Effector CD8-positive, alpha-beta T cell (primary cell): ENCODE measurements around the gene SLC6A19.

Experiments used
- DNase-seq: peaks from one replicate; lab custom pipeline; 2025; lab: John Stamatoyannopoulos, UW

Gene SLC6A19

DNA sequence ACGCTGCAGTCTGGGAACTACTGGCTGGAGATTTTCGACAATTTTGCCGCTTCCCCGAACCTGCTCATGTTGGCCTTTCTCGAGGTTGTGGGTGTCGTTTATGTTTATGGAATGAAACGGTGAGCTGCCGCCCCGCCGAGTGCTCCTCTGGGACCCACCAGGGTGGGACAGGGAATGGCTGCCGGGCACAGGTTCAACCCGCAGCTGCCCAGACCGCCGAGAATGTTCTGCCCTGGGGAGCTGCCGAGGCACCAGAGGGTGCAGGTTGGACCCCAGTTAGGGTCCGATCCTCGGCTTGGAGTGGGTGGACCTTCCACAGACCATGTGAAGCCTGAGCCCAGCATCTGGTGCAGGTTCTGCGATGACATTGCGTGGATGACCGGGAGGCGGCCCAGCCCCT is 42.9 kb downstream of the SLC6A19 start:
- DNase-seq: no peak

DNA sequence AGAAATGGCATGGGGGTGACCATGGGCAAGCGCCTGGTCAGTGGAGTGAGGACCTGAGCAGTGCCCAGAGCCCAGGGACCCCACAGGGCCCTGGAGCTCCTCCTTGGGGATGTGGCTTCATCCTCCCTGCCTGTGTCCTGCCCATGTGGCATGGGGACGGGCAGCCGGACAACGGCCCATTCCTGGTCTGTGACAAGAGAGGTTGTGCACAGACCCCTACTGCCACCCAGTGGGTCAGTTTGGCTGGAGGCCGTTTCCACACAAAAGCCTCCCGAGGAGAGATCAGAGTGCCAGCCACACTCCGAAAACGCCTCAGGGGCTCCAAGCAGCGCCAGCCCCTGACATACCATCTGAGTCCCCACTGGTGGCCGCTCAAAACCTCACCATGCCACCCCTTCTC is 43.6 kb downstream of the SLC6A19 start:
- DNase-seq: no peak

DNA sequence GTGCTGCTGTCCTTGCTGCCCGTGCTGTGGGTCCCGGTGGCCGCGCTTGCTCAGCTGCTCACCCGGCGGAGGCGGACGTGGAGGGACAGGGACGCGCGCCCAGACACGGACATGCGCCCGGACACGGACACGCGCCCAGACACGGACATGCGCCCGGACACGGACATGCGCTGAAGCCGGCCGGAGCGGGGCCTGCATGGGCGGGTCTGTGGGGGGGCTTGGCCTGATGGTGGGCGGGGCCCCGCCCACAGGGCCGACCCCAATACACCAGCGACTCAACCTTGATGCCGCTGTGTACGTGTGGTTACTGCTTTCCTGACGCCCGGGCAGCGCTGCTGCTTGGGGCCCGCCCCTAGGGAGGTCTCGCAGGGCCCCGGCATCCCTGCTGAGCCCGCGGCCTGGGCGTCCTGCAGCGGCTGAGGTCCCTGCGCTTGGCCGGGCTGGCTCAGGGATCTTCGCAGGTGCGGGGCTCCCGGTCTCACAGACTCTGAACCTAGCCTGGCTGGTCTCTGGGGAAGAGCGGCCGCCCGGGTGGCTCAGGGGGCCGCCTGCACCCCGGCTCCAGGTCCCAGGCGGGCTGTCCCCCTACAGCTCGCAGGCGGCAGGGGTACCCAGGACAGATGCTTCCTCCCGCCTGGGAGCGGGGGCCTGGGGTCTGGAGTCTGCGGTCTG is 44.6 kb downstream of the SLC6A19 start:
- DNase-seq: no peak

DNA sequence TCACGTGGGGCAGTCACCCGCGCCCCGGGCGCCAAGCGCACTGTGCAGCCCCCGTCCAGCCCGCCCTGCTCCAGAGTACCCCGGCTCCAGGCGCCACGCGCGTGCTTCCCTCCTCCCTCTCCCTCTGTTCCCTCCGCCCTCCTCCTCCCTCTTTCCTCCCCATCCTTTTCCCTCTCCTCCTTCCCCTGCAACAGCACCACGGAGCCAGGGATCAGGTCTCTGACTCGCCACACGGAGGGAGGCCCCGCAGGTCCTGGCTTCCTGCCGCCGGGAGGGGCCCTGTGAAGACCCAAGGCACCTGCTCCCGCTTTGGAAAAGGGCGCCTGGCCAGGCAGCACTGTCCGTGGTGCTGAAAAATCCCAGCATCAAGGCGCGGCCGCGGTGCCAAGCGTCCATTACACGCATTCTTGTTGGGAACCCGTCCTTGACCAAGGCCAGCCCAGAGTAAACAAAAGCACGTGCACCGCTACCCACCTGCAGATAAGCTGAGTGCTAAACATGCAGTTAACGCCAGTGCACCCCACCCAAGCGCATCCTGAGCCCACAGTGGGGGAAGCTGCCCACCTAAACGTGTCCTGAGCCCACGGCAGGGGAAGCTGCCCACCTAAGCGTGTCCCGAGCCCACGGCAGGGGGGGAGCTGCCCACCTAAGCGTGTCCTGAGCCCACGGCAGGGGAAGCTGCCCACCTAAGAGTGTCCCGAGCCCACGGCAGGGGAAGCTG is 45.5 kb downstream of the SLC6A19 start:
- DNase-seq: no peak

DNA sequence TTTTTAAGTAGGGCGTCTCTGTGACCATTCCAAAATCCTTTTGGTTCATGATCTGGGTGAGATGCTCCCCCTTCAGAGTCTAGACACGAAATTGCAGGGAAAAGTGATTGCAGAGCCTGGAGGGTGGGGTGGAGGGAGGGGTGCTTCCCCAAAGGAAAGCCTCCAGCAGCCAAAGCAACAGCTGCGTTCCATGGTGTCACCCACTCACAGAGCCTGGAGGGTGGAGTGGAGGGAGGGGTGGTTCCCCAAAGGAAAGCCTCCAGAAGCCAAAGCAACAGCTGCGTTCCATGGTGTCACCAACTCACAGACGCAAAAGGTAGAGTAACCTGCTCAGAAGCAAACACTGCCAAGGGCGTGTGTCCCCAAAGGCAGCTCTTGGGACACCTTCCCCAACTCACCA is 46.4 kb downstream of the SLC6A19 start:
- DNase-seq: no peak

DNA sequence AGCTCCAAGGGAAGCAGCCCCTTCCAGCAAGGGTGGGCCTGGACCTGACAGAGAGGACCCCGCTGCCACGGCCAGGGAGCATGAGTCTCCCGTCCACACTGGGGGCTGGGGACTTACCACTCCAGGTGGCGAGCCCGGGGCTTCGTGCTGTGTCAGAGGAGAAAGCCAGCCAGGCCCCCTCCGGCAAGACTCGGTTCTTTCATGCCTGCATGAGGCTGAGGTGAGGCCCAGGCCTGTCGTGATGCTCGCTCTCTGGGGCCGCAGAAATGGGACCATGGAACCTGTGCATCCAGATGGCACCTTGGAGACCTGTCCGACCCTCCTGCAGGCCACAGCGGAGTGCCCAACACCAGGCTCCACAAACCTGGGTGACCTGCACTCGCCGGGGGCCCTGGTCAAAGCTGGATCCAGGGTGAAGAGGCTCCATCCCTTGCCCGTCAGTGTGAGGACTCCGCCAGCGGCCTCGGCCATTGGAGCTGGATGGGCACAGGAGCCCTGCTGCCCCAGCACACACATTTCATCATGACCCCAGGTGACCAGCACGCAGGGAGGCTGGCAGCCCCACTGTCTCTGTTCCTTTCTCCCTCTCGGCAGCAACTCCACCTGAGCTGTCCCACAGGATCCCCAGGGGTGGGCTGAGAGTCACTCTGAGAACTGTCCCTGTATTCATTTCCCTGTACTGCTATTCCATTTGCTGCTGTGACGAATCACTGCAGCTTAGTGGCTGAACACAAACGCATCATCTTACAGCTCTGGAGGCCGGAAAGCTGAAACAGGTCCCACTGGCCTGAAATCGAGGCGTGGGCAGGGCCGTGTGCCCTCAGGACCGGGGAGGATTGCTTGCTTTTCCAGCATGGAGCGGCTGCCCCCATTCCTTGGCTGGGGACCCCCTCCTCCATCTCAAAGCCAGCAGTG is 48.2 kb downstream of the SLC6A19 start:
- DNase-seq: no peak

DNA sequence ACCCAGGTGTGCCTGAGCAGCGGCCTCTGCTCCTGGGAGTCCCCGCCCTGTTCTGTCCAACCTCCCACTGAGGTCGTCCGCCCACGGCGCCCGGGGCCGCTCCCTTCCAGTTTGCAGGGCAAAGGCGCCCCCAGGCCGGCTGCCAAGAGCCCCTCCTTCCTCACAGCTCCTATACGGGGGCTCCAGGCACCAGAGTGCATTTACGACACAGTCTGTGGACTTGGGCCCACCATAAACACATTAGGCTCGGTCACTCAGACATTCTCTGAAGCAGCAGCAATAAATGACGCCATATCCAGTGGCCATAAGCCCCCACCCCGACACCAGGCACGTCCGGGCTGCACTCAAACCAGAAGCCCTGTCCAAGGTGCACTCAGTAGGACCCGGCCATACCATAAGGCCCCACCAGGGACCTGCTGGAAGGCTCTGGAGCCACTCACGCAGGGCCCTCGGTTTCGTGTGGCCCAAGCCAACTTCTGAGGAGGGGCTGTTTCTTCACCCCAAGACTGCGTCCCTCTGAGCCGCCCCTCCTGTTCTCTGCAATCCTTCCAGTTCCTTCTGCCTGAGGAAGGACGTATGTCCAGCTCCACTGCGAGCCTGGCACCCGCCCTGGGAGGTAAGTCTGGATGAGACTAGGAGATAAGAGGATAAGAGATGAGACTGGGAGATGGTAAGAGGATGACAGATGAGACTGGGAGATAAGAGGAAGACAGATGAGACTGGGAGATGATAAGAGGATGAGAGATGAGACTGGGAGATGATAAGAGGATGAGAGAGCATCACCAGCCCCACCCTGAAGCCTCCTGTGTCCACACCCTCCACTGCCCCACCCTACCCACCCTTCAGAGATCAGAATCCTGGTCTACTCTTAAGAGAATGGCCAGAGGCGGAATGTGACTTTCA is 50.5 kb downstream of the SLC6A19 start:
- DNase-seq: no peak

DNA sequence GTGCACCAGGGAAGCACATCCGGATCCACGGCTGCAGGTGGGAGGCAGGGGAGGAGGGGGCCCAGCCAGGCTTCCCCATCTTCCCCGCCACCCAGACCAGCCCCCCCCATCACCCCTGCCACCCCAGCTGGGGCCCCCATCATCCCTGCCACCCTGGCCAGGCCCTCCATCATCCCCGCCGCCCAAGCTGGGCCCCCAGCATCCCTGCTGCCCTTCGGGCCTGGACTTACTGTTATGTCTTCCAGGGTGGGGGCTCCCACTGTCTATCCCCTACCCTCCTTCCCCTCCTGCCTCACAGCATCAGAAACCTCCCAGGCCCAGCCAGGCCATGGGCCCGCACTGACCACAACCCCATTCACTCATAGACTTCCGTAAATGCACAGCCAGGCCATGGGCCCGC is 51.3 kb downstream of the SLC6A19 start:
- DNase-seq: no peak

DNA sequence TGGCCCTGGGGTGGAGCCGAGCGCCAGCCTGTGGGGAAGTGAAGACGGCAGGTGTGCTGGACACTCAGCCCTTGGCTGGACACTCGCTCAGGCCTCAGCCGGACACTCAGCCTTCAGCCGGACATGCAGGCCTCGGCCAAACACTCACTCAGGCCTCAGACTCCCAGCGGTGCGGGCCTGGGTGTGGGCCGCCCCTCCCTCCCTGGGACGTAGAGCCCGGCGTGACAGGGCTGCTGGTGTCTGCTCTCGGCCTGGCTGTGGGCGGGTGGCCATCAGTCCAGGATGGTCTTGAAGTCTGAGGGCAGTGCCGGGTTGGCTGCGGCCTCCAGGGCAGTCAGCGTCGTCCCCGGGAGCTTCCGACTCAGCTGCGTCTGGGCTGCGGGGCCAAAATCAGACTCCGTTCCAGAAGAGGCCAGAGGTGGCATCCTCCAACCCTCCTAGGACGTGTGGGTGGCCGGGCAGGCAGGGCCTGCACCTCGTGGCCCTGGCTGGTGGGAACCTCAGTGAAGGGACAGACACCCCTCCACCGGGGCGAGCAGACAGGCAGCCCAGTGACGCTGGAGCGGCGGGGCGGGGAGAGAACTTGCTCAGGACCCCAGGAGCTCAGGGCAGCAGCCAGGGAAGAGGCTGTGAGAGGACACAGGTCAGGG is 52.2 kb downstream of the SLC6A19 start:
- DNase-seq: no peak

DNA sequence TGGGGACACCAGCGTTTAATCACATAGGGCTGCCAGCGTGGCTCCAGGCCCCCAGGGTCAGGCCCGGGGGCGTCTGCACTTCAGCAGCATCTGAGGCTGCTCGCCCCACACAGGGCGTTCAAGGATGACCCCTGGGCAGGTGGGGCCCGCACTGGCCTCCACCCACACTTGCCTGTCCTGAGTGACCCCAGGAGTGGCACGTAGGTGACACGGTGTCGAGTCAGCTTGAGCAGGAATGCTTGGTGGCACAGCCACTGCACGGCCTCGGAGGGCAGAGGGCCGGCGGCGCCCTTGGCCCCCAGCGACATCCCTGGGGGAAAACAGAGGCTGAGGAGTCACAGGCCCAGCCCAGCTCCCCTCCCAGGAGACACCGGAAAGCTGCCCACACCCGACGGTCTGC is 52.8 kb downstream of the SLC6A19 start:
- DNase-seq: no peak

DNA sequence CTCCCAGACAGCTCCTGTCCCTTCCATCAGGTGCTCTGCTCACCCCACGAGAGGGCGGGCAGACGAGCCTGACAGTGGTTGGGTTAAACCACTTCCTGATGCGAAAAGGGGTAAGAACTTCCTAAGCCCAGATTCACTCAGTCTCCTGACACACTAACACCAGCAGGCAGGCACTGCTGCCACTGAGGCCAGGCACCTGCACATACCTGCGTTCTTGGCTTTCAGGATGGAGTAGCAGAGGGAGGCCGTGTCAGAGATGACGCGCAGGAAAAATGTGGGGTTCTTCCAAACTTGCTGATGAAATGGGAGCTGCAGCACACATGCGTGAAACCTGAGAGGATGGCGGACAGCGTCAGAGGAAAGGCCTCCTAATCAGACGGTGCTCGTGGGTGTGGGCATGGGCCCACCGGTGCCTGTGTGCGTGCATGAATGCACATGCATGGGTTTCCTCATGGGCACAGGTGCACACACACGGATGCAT is 53.7 kb downstream of the SLC6A19 start:
- peak; percentile 18 for DNase-seq

DNA sequence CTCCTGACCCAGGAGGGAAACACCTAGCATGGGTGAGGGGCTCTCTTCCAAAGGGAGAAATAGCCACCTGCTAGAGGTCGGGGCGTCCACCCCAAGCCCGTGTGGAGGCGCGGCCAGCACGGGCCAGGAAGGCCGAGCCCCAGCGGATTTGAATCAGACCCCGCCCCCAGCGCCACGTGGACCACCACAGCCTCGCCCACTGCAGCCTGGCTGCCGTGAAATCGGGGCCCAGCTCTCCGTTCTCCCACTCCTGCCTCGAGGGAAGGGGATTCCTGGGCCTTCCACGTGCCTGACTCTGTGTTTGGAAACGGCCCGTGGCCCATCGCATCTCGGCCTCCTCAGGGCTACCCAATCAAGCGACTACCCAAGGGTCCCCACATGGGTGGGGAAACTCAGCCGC is 55.4 kb downstream of the SLC6A19 start:
- DNase-seq: no peak

DNA sequence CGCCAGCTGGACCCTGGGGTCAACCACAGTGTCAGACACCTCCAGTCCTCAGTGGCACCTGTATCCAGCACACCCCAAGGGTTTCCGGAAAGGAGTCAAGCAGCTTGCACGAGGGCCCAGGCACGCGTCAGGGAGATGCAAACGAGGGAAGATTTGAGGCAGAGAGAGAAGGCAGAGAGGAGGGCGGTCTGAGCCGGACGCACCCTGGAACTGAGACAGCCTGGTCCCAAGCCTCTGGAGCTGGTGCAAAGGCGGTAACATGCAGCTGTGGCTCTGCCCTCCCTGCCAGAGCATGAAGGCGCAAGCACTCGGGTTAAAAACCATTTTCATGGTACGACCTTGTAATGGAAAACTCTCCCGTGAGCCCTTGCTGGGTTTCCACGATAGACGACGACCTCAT is 56.0 kb downstream of the SLC6A19 start:
- DNase-seq: no peak

DNA sequence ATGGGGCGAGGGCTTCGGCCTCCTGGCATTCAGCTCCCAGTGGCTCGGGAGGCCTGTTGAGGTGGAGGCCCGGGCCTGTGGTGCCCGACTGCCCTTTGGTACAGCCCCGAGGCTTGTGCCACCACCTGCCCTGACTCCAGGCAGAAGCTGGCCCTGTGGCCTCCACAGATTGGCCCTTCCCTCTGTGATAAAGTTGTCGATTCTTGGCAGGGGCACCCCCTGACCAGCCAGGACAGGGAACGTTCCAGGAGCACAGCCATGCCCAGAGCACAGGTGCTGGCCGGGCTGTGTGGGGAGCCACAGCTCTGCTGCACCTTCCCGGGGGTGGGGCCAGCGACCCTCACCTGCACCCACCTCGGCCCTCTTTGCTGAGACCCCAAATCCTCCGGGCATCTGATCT is 56.4 kb downstream of the SLC6A19 start:
- no peak for DNase-seq

DNA sequence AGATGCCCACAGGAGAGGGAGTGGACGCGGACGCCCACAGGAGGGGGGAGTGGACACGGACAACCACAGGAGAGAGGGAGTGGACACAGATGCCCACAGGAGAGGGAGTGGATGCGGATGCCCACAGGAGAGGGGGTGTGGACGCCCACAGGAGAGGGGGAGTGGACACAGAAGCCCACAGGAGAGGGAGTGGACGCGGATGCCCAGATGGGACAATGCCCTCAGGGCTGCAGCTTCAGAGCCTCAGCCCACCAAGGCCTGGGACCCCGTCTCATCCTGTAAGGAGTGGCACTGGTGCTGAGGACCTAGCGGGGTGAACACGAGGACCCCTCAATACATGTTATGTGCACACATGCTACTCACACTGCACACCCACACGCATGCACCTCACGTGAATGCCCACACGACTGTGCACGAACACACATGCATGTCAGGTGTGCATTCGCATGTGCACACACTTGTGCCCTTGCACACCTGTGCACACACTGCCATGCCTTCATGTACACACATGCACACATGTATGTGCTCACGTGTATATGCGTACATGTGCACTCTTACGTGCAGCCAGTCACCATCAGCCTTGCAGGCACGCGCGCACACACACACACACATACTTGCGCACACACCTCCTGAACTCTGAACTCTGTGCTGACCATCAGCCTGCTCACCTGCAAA is 58.5 kb downstream of the SLC6A19 start:
- DNase-seq: no peak

DNA sequence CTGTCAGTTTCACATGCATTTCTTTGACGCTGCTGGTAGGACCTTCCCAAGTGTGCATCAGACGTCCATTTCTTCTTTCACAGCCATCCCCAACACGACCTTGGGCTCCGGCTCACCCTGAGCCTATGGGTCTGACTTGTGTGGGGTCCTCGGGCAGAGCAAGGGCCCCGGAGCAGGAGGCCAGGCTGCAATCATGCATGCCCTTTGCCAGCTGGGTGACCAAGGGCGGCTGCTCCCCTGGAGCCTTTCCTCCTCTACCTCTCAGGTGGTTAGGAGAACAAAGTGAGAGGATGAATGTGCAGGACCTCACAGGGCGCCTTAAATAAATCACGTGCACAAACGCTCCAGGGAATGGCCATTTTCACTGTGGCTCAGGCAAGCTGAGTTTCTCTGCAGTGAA is 60.2 kb downstream of the SLC6A19 start:
- DNase-seq: no peak

DNA sequence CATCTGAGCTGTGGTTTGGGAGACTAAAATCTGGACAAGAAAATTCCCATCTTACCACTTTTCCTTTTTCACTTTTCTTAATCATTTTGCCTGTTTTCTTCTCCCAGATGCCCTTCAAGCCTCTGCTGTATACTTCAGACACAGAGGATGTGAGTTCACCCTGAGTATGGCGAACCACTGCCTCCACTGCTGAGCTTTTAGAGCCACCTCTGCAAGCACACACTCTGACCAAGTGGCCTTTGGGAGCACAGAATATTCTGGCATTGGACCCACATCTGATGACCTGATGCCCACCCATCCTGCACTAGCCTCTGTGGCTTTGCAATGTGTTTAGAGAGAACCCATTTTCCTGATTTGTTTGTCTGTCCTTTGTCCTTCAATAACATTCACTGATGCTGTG is 61.0 kb downstream of the SLC6A19 start:
- no peak for DNase-seq

DNA sequence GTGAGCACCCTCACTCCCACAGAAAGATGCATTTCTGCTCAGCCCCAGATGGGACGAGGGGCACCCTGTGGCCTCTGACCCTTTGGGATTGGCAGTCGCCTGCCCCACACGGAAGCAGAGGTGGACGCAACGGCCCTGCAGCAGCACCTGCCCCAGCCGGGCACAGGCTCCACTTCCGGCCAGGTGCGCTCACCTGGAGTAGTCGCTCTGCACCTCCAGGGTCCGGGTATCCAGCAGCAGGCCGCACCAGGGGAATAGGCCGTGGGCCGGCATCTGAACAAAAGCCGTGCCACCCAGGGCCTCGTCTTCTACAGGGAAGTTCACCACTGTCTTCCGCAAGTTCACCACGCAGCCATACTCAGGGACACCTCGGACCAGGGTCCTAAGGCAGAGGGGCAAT is 62.8 kb downstream of the SLC6A19 start:
- no peak for DNase-seq

DNA sequence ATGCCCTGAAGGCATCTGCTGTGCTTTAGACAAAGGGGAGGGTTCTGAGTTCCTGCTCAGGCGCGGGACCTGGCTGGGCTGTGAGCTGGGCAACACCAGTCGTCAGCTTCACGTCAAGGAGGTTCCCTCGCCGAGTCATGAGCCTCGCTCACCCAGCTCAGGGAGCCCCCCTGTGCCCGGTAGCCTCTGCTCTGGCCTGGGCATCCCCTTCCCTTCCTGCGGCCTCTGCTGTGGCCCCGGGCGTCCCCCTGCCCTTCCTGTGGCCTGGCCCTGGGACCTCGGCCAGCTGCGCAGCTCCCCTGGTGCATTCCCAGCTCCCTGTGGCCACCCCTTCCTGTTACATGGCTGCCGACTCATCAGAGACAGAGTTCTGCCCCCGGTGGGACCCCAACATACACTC is 63.6 kb downstream of the SLC6A19 start:
- no peak for DNase-seq
